Neural cell (in vitro differentiated cells): ENCODE data around the gene TSKU. TPM values are rescaled to one million over a fixed set of nuclear protein-coding genes. Genes with fewer than 3 reads are reported as not detected.

Experiments used
- H2AFZ ChIP-seq: fragments of 200-600, 300-800 bp; sonication (generic), shearing (Covaris generic); 2 replicates; pipeline ENCODE4 v1.6.0; 2014; ENCODE audit warnings: low read depth, mild to moderate bottlenecking, antibody characterized with exemption, low read length, moderate library complexity
- H3F3A ChIP-seq: fragments of 200-600 bp; shearing (Covaris generic); 2 replicates; pipeline ENCODE4 v1.6.1; 2016; ENCODE audit warnings: mild to moderate bottlenecking, moderate library complexity, mixed read lengths, antibody characterized with exemption, low read length; ENCODE audit not compliant: insufficient read depth, poor library complexity, severe bottlenecking
- H3K27ac ChIP-seq: fragments of 200-600, 300-800 bp; sonication (generic), shearing (Covaris generic); 2 replicates; pipeline ENCODE4 v1.5.1; 2014; ENCODE audit warnings: mild to moderate bottlenecking, low read length, moderate library complexity
- H3K27me3 ChIP-seq: fragments of 300-800, 200-600 bp; sonication (generic), shearing (Covaris generic); 2 replicates; pipeline ENCODE4 v1.6.0; 2014; ENCODE audit warnings: mild to moderate bottlenecking, low read depth, low read length, moderate library complexity; ENCODE audit not compliant: insufficient read depth
- H3K36me3 ChIP-seq: fragments of 300-800, 200-600 bp; sonication (generic), shearing (Covaris generic); 2 replicates; pipeline ENCODE4 v1.5.1; 2014; ENCODE audit warnings: mild to moderate bottlenecking, antibody characterized with exemption, low read length, moderate library complexity; ENCODE audit not compliant: insufficient read depth
- H3K4me2 ChIP-seq: fragments of 300-800, 200-600 bp; sonication (generic), shearing (Covaris generic); 2 replicates; pipeline ENCODE4 v1.6.0; 2014; ENCODE audit warnings: mild to moderate bottlenecking, low read length
- H3K4me3 ChIP-seq: fragments of 300-800, 200-600 bp; sonication (generic), shearing (Covaris generic); 2 replicates; pipeline ENCODE4 v1.5.1; 2014; ENCODE audit warnings: mild to moderate bottlenecking, low read length, moderate library complexity
- H3K79me2 ChIP-seq: fragments of 200-600 bp; shearing (Covaris generic); replicated peaks from 2 replicates; pipeline ENCODE4 v1.6.0; 2014; ENCODE audit warnings: mild to moderate bottlenecking, low read length, moderate library complexity; ENCODE audit not compliant: insufficient read depth
- H3K9ac ChIP-seq: fragments of 300-800, 200-600 bp; sonication (generic), shearing (Covaris generic); 2 replicates; pipeline ENCODE4 v1.6.1; 2016; ENCODE audit warnings: mild to moderate bottlenecking, low read length, mixed read lengths
- H3K9me2 ChIP-seq: fragments of 200-600 bp; shearing (Covaris generic); 2 replicates; pipeline ENCODE4 v1.6.1; 2016; ENCODE audit warnings: mild to moderate bottlenecking, low read length, mixed read lengths; ENCODE audit not compliant: insufficient read depth
- H3K9me3 ChIP-seq: fragments of 200-600, 300-800 bp; sonication (generic), shearing (Covaris generic); 2 replicates; pipeline ENCODE4 v1.6.1; 2016; ENCODE audit warnings: mild to moderate bottlenecking, mixed run types, low read length, moderate library complexity, mixed read lengths
- H4K20me1 ChIP-seq: fragments of 200-600 bp; shearing (Covaris generic); 2 replicates; pipeline ENCODE4 v1.6.1; 2016; ENCODE audit warnings: mild to moderate bottlenecking, mixed run types; ENCODE audit not compliant: insufficient read depth
- CTCF ChIP-seq: fragments of 450-650 bp; IDR thresholded peaks from 2 replicates; pipeline ENCODE4 v1.5.1; 2014; ENCODE audit warnings: antibody characterized with exemption, mild to moderate bottlenecking, moderate library complexity; ENCODE audit not compliant: poor library complexity, severe bottlenecking
- EP300 ChIP-seq: fragments of 450-650 bp; conservative IDR thresholded peaks from 2 replicates; pipeline ENCODE4 v1.6.1; 2014; ENCODE audit warnings: antibody characterized with exemption, mild to moderate bottlenecking, moderate library complexity; ENCODE audit not compliant: poor library complexity, severe bottlenecking
- EZH2 ChIP-seq: fragments of 200-600, 300-800 bp; shearing (Covaris generic), sonication (generic); IDR thresholded peaks from 2 replicates; pipeline ENCODE4 v1.6.1; 2014; ENCODE audit warnings: antibody characterized with exemption, low read length, borderline replicate concordance, mild to moderate bottlenecking; ENCODE audit not compliant: insufficient read depth, poor library complexity, severe bottlenecking
- MXI1 ChIP-seq: fragments of 450-650 bp; conservative IDR thresholded peaks from 2 replicates; pipeline ENCODE4 v1.6.1; 2014; ENCODE audit warnings: antibody characterized with exemption, mild to moderate bottlenecking; ENCODE audit not compliant: poor library complexity, severe bottlenecking
- POLR2AphosphoS5 ChIP-seq: IDR thresholded peaks from 2 replicates; pipeline ENCODE4 v1.6.1; 2012
- RAD21 ChIP-seq: fragments of 450-650 bp; conservative IDR thresholded peaks from 2 replicates; pipeline ENCODE4 v1.6.1; 2014; ENCODE audit warnings: antibody characterized with exemption, mild to moderate bottlenecking, moderate library complexity
- REST ChIP-seq: IDR thresholded peaks from 2 replicates; pipeline ENCODE4 v1.6.1; 2012; ENCODE audit warnings: borderline replicate concordance
- SMC3 ChIP-seq: fragments of 450-650 bp; conservative IDR thresholded peaks from 2 replicates; pipeline ENCODE4 v1.6.1; 2014; ENCODE audit warnings: antibody characterized with exemption, mild to moderate bottlenecking, moderate library complexity; ENCODE audit not compliant: poor library complexity
- TAF1 ChIP-seq: IDR thresholded peaks from 2 replicates; pipeline ENCODE4 v1.6.1; 2012; ENCODE audit warnings: low read depth
- polyA plus RNA-seq: library from polyadenylated mRNA; depleted of rRNA; stranded (reverse); fragments of >200 nt; gene quantifications from 2 replicates; pipeline ENCODE4 v1.2.3, GENCODE V29; 2014

TSKU gene
- polyA plus RNA-seq, 1 donor from 2014 or later: 3.5 TPM

- Histone ChIP-seq H3F3A (no peaks in the 10 kb centered on the region), H4K20me1 (no peaks in the 10 kb centered on the region), H3K4me2 (no peak overlapping the region), H3K9ac (no peak overlapping the region), H3K9me3 (no peaks in the 10 kb centered on the region), H3K27me3 (no peaks in the 10 kb centered on the region), H3K79me2 (no peaks in the 10 kb centered on the region), H3K27ac (no peak overlapping the region), H2AFZ (no peak overlapping the region), H3K9me2 (no peaks in the 10 kb centered on the region), H3K4me3 (no peak overlapping the region), H3K36me3 (no peaks in the 10 kb centered on the region)
- no peak for TF ChIP-seq EZH2
- TF ChIP-seq POLR2AphosphoS5: no peak
- TF ChIP-seq REST: no peak
- TF ChIP-seq TAF1: no peak
- no peak for TF ChIP-seq SMC3
- TF ChIP-seq EP300: no peak
- TF ChIP-seq RAD21: no peak
- no peak for TF ChIP-seq CTCF
- TF ChIP-seq MXI1: no peak
Measured at GRCh38 chr11:76777876-76778275, 5.3 kb upstream of the TSKU start.

GRCh38 chr11:76778874-76779273 lies 4.3 kb upstream of the TSKU start:
- no peaks in the 10 kb centered on the region for H4K20me1 ChIP-seq
- H3K79me2 ChIP-seq: no peaks in the 10 kb centered on the region
- no peaks in the 10 kb centered on the region for H3K36me3 ChIP-seq
- no peak overlapping the region for H3K4me2 ChIP-seq
- no peak overlapping the region for H3K27ac ChIP-seq
- no peaks in the 10 kb centered on the region for H3K9me3 ChIP-seq
- H3K4me3 ChIP-seq: no peak overlapping the region
- TF ChIP-seq EP300 (no peak), TAF1 (no peak), RAD21 (no peak), REST (no peak), EZH2 (no peak), POLR2AphosphoS5 (no peak), CTCF (no peak), SMC3 (no peak), MXI1 (no peak)
- H3K9ac ChIP-seq: no peak overlapping the region
- H3K9me2 ChIP-seq: no peaks in the 10 kb centered on the region
- no peak overlapping the region for H2AFZ ChIP-seq
- H3K27me3 ChIP-seq: no peaks in the 10 kb centered on the region
- no peaks in the 10 kb centered on the region for H3F3A ChIP-seq
